Dermis microvascular lymphatic vessel endothelial cell (primary cell): ENCODE data around the gene NCOA3. TPM values are rescaled to one million over a fixed set of nuclear protein-coding genes. Genes with fewer than 3 reads are reported as not detected.
"Not testable (repeated sequence)": the region's sequence is repeated elsewhere in the genome, so short reads cannot be mapped to it uniquely, and the experiment has no call there.

Source experiments
- DNase-seq, 2 donors: peaks; one replicate each; pipeline versions ENCODE4 v3.0.0 to v3.0.0-alpha.2; 2010; ENCODE audit warnings: low read depth in 2 of 2
- total RNA-seq: library from RNA; depleted of rRNA; stranded (reverse); fragments of >200 nt; gene quantifications from 2 replicates; pipeline ENCODE4 v1.2.1, GENCODE V29; 2014

The NCOA3 gene
- total RNA-seq, 1 donor from 2014 or later = 22.5 TPM

DNA sequence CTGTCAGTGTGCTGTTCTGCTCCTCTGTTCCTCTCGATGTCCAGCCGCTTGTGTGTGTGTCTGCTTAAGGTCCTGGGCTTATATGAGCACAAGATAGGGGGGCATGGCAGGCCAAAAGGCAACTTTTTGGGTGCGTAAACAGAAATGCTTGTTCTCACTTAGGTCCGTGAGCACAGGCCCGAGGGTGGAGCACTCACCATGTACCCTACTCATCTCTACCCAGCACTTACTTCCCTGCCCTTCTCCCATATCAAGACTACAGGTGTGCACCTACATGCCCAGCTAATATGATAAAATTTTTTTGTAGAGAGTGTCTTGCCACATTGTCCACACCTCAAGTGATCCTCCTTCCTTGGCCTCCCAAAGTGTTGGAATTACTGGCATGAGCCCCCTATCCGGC lies 34.3 kb downstream of the NCOA3 start:
- no peak for DNase-seq

DNA sequence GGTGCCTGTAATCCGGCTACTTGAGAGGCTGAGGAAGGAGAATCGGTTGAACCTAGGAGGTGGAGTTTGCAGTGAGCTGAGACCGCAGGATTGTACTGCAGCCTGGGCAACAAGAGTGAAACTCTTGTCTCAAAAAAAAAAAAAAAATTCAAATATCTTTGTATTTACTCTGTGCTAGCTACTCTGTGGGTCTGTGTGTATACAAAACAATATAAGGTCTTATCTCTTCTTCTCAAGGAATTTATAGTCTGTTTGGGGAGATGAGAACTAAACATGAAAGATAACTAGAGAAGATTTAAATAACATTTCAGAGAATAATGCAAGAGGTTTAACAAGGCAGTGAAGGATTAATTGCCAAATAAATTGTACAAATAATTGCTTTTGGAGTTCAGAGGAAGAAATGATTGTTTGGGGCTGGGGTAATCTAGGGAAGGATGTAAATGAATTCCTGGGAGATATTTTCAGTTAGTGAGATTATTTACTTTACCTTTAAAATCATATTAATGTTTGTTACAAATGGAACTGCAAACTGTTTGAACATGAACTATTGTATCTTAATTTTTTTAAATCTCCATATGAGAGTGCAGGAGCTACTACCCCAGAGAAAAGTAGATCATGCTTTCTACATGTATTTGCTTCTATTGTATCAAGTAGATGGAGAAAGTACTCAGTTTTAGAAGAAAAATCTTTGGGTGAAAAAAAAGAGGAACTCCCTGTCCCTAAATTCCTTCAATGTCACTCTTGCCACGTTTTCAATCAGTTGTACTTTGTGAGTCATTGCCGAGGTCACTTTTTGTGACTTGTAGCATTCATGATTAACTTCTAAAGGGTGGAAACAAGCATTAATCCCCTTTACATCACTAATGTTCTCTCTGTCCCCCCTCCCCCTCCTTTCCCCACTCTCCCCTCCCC lies 39.0 kb downstream of the NCOA3 start:
- no peak for DNase-seq

DNA sequence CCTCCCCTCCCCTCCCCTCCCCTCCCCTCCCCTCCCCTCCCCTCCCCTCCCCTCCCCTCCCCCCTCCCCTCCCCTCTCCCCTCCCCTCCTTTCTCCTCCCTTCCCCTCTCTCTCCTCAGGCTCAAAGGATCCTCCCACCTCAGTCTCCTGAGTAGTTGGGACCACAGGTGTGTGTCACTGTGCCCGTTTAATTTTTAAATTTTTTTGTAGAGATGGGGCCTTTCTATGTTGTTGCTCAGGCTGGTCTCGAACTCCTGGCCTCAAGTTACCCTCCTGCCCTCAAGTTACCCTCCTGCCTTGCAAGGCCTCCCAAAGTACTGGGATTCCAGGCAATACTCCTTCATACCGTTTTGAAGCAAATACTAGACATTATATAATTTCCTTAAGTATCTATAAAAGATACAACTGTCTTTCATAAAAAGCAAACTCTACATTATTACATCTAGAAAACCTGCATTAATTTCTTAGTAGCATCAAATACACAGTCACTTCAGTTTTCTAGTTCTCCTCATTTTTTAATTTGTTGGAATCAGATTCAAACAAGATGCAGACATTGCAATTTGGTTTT lies 39.8 kb downstream of the NCOA3 start:
- DNase-seq = no peak

DNA sequence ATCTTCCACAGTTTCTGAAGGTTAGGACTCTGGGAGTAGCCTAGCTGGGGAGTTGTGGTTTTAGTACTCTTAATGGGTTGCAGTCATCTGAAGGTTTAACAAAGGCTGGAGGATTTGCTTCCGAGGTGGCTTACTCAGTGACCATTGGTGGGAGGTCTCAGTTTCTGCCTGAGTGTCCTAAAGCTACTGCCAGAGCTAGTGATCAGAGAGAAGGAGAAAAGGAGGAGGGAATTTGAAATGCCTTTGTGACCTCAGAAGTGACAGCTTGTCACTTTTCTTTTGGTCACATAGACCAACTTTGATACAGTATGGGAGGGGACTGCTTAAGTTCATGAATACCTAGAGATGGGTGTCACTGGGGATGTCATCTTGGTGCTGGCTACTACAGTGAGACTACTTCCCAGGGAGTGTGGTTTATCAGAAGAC lies 41.3 kb downstream of the NCOA3 start:
- no peak for DNase-seq

DNA sequence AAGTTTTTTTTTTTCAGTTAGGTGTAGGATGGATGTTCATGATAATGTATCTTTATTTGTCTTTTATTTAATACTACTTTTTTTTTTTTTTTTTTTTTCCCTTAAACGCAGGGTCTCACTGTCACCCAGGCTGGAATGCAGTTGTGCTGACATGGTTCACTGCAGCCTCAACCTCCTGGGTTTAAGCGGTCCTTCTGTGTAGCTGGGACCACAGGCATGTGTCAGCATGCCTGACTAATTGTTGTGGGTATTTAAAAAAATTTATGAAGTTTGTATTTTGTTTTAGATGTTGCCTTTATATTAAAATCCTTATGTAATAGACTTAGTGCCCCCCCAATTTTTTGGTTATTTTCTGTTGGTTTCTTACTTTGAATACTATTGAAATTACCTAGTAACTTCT lies 42.6 kb downstream of the NCOA3 start:
- DNase-seq = no peak

DNA sequence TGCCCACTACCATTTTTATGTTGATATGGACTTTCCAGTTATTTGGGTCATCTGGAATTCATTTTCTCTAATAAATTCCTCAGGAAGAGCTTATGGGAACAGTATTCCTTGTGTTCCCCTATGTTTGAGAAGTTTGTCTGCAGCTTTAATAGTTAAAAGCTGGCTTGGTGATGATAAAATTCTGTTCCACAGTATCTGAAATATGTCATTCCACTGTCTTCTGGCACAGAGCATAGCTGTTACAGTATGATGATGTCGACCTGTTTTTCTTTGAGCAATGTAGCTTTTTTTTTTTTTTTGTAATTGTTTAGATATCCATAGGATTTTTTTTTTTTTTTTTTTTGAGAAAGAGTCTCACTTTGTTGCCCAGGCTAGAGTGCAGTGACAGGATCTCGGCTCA lies 43.2 kb downstream of the NCOA3 start:
- no peak for DNase-seq

DNA sequence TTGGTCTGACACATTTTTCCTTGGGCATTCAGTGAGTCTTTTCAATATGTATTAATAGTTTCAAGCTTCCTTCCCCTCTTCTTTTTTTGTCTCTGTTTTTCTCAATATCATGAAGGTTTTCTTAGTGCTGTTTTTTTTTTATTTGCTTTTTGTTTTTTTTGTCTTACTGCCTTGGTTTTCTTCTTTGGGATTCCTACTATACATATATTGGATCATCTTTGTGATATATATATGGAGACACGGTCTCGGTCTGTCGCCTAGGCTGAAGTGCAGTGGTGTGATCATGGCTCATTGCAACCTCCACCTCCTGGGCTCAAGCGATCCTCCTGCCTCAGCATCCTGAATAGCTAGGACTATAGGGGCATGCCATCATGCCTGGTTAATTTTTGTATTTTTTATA lies 43.8 kb downstream of the NCOA3 start:
- DNase-seq = no peak

DNA sequence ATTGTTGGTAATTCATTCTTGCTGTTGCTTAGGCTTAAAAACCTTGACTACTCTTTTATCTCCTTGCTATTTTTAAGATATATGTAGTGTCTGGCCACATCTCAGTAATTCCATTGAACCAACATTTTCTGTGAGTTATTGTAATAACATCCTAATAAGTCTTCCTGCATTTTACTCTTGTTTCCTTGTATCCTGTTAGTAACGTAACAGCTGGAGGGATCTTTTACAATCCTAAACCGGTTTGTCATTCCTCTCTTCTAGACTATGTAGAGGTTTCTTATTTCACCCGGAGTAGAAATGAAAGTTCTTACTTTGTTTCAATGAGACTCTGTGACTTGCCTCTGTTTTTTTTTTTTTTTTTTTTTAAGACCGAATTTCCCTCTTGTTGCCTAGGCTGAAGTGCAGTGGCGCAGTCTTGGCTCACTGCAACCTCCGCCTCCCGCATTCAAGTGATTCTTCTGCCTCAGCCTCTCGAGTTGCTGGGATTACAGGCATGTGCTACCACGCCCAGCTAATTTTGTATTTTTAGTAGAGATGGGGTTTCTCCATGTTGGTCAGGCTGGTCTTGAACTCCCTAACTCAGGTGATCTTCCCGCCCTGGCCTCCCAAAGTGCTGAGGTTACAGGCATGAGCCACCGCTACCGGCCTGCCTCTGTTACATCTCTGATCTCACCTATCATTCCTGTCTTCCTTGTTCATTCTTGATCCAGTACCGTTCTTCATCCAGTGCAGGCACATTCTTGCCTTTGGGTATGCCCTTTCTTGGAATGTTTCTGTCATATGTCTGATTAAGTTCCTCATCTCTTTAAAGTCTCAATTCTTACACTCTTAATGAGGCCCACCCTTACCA lies 44.7 kb downstream of the NCOA3 start:
- DNase-seq = peak in 1 of 2 donors; percentile 42

DNA sequence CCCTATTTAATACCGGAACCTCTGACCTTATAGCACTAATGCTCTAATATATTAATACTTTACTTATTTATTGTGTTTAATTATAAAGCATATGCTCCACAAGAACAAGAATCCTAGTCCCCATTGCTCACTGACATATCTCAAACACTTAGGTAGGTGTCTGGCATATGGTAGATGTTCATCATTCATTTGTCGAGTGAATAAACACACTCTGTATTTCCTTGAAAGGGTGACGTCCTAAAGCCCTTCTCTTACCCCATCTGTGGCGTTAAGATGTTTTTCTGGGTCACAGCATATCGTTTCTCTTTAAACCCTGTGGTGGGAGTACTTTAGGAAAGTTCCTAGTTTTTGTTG lies 45.3 kb downstream of the NCOA3 start:
- DNase-seq = no peak

DNA sequence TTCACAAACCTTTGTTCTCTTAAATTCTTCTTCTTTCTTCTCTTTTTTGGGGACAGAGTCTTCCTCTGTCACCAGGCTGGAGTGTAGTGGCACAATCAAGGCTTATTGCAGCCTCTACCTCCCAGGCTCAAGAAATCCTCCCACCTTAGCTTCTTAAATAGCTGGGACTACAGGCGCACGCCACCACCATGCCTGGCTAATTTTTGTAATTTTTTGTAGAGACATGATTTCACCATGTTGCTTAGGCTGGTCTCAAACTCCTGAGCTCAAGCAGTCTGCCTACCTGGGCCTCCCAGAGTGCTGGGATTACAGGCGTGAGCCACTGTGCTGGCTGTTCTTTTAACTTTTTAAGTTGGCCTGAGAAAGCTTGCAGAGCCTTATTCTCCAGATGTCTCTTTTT lies 48.0 kb downstream of the NCOA3 start:
- no peak for DNase-seq

DNA sequence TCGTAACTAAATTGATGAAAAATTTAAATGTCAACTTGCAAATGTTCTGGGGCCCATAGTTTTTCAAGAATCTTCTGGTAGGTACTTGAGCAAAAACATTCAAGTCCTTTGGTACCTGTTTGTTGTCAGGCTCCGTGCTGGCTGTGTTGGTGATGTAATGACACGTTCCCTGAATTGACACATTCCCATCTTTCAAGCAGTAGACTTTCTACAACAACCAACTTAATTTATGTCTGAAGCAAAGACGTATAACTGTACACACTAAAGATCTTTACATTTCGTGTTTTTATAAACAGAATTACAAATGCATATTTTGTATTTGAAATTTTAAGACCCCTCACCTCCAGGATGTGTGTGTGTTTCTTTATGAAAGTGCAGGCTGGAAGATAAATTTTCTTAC lies 49.5 kb downstream of the NCOA3 start:
- no peak for DNase-seq

DNA sequence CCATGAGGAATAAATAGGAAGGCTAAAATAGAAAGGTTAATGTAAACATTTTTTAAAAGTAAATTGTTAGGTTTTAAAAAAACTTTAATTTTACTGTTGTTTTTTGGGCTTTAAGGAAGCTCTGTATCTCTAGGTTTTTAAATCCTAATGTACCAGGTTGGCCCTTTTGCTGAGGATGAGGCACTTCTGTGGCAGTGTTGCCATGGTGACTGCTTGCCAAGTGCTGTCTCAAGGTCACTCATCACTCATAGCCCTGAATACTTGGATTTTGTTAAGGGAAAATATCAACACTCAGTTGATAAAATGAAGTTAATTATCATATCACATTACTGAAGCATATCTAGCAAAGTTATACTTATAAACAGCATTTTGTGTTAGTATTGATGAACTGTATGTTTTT lies 50.2 kb downstream of the NCOA3 start:
- no peak for DNase-seq

DNA sequence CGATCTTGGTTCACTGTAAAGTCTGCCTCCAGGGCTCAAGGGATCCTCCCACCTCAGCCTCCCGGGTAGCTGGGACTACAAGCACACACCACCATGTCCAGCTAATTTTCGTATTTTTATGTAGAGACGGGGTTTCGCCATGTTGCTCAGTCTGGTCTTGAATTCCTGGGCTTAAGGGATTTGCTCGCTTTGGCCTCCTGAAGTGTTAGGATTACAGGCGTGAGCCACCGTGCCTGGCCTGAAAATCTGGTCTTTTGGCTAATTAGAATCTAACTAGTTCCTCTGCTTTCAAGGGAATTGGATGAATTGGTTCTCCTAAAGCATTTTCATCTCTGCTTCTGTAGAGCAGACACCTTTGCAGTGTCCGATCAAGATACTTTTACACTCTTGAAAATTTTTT lies 51.3 kb downstream of the NCOA3 start:
- DNase-seq = no peak

DNA sequence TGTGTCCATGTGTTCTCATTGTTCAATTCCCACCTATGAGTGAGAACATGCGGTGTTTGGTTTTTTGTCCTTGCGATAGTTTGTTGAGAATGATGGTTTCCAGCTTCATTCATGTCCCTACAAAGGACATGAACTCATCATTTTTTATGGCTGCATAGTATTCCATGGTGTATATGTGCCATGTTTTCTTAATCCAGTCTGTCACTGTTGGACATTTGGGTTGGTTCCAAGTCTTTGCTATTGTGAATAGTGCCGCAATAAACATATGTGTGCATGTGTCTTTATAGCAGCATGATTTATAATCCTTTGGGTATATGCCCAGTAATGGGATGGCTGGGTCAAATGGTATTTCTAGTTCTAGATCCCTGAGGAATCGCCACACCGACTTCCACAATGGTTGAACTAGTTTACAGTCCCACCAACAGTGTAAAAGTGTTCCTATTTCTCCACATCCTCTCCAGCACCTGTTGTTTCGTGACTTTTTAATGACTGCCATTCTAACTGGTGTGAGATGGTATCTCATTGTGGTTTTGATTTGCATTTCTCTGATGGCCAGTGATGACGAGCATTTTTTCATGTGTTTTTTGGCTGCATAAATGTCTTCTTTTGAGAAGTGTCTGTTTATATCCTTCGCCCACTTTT lies 52.0 kb downstream of the NCOA3 start:
- DNase-seq = not testable (repeated sequence)

DNA sequence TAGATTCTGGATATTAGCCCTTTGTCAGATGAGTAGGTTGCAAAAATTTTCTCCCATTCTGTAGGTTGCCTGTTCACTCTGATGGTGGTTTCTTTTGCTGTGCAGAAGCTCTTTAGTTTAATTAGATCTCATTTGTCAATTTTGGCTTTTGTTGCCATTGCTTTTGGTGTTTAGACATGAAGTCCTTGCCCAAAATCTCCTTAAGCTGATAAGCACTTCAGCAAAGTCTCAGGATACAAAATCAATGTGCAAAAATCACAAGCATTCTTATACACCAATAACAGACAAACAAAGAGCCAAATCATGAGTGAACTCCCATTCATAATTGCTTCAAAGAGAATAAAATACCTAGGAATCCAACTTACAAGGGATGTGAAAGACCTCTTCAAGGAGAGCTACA lies 52.6 kb downstream of the NCOA3 start:
- not testable (repeated sequence) for DNase-seq

DNA sequence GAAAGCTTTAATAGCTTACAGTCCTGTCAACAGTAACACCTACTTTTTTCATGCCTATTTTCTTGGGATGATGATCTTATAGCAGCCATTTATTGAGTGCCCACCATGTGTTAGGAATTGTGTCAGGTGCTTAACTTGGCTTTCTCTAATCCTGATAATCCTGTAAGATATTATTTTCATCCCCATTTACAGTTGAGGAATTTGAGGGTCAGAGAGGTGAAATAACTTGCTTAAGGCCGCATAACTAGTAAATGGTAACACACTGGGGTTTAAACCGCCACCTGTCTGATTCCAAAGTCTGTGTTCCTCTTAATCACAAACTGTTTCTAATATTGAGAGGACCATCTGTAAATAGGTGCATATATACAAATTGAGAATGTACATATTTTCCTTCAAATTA lies 55.5 kb downstream of the NCOA3 start:
- no peak for DNase-seq

DNA sequence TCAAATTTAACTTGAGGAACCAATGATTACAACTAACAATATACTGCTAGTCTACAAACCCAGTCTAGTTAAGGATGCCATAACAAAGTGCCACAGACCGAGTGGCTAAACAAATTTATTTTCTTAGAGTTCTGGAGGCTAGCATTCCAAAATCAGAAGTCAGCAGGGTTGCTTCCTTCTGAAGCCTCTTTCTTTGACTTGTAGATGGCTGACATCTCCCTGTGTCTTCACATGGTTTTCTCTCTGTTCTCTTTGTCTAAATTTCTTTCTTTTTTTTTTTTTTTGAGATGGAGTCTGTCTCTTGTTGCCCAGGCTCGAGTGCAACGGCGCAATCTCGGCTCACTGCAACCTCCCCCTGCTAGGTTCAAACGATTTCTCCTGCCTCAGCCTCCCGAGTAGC lies 56.1 kb downstream of the NCOA3 start:
- no peak for DNase-seq

DNA sequence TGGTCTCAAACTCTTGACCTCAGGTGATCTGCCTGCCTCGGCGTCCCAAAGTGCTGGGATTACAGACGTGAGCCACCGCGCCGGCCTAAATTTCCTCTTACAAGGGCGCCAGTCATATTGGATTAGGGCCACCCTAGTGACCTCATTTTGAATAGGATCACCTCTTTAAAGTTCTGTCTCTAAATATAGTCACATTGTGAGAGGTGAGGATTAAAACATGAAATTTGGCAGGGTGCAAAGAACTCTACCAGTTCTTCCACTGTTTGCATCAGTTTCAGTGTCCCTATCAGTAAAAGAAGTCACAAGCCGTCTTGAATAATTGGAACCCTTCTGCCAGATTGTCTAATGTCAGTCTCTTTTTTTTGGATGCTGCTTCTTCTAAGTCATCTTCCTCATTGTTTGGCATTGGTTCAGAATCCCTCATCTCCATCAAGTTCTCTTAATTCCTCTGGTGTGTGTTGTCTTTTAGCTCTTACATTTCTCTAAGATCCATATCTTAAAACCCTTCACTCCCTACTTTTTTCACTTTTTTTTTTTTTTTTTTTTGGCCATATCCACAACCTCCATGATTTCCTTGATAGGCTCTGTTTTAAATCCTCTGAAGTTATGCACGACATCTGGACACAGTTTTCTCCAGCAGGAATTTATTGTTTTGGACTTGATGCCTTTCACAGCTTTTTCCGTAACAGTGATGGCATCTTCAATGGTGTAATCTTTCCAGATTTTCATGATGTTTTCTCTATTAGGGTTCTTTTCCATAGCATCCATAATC lies 56.8 kb downstream of the NCOA3 start:
- no peak for DNase-seq

DNA sequence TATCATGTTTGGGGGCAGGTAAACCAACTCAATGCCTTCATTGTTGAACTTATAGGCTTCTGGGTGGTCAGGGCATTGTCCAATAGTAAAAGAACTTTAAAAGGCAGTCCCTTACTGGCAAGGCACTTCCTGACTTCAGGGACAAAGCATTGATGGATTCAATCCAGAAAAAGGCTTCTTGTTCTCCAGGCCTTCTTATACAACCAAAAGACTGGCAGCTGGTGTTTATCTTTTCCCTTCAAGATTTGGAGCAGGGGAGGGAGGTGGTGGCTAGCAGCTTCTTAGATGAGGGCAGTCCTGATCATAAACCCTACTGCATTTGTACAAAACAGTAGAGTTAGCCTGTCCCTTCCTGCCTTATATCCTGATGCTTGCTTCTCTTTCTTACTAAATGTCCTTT lies 57.5 kb downstream of the NCOA3 start:
- no peak for DNase-seq

DNA sequence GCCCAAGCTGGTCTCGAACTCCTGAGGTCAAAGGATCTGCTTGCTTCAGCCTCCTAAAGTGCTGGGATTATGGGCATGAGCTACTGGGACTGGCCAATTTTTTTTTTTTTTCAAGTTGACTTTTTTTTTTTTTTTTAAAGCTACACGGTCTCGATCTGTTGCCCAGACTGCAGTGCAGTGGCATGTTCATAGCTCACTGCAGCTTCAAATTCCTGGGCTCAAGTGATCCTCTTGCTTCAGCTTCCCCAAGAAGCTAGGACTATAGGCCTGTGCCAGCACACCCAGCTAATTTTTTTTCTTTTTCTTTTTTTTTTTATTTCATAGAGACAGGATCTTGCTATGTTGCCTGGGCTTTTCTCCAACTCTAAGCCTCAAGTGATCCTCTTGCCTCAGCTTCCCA lies 59.5 kb downstream of the NCOA3 start:
- no peak for DNase-seq
